Sigmoid colon (tissue), 7 donors: ENCODE data around the gene ZNF776. TPM values are rescaled to one million over a fixed set of nuclear protein-coding genes. Genes with fewer than 3 reads are reported as not detected.
A peak's percentile ranks its signal among the peaks of the same experiment; 100 is the strongest.
"Not testable (repeated sequence)": the region's sequence is repeated elsewhere in the genome, so short reads cannot be mapped to it uniquely, and the experiment has no call there.

Experiments used
- DNase-seq: peaks from one replicate; pipeline ENCODE4 v3.0.0-alpha.2; 2019
- H3K27ac ChIP-seq, 4 donors: fragments of 200-600 bp; sonication (generic); one replicate each; pipeline ENCODE4 v1.5.1; 2016 to 2019; ENCODE audit warnings: mild to moderate bottlenecking in 1 of 4
- H3K27me3 ChIP-seq, 3 donors: fragments of 200-600 bp; sonication (generic); one replicate each; pipeline ENCODE4 v1.5.1; 2019; ENCODE audit warnings: mild to moderate bottlenecking in 1 of 3
- H3K36me3 ChIP-seq, 4 donors: fragments of 200-600 bp; sonication (generic); one replicate each; pipeline ENCODE4 v1.5.1; 2016 to 2019
- H3K4me1 ChIP-seq, 4 donors: fragments of 200-600 bp; sonication (generic); one replicate each; pipeline ENCODE4 v1.5.1; 2017 to 2019
- H3K4me3 ChIP-seq, 4 donors: fragments of 200-600 bp; sonication (generic); one replicate each; pipeline ENCODE4 v1.5.1; 2017 to 2019; ENCODE audit warnings: mild to moderate bottlenecking in 2 of 4, moderate library complexity in 1 of 4
- H3K9me3 ChIP-seq, 4 donors: fragments of 200-600 bp in 3 of 4; sonication (generic) in 3 of 4; one replicate each; pipeline versions ENCODE4 v1.5.1 to v1.6.1; 2013 to 2019
- CTCF ChIP-seq, 4 experiments: fragments of 450-650 bp in 3 of 4; fragments of 200-600 bp in 1 of 4; IDR thresholded peaks; one replicate each; pipeline ENCODE4 v1.5.1; 2016 to 2019; ENCODE audit warnings: antibody characterized with exemption in 4 of 4, mild to moderate bottlenecking in 3 of 4, moderate library complexity in 2 of 4
- EP300 ChIP-seq, 4 donors: sonication (generic); formaldehyde crosslinking; IDR thresholded peaks; one replicate each; pipeline ENCODE4 v1.6.1; 2017; ENCODE audit warnings: antibody characterized with exemption in 4 of 4
- POLR2A ChIP-seq, 2 donors: fragments of 450-650 bp; IDR thresholded peaks; one replicate each; pipeline ENCODE4 v1.6.1; 2016; ENCODE audit warnings: antibody characterized with exemption in 2 of 2, mild to moderate bottlenecking in 2 of 2, moderate library complexity in 2 of 2
- POLR2AphosphoS5 ChIP-seq, 4 donors: sonication (generic); formaldehyde crosslinking; IDR thresholded peaks; one replicate each; pipeline ENCODE4 v1.6.1; 2017; ENCODE audit warnings: antibody characterized with exemption in 4 of 4
- WGBS, 2 donors: extraction: QIAGEN DNeasy Blood & Tissue Kit; methylation state at CpG; one replicate each; pipeline ENCODE4 v1.1.7; 2013; 5-methylcytosine and 5-hydroxymethylcytosine counted together
- intact Hi-C: fragments of 100-400 bp; cut with DNase I; formaldehyde crosslinking; loops from one replicate; pipeline ENCODE4 v1.15.1; 2023
- polyA plus RNA-seq, 3 donors: library from polyadenylated mRNA; stranded (reverse); fragments of 200-250 nt; gene quantifications; one replicate each; pipeline ENCODE4 v1.2.3, GENCODE V29; 2013
- total RNA-seq, 4 donors: library from RNA; depleted of rRNA; stranded (reverse); fragments of >200 nt; gene quantifications; one replicate each; pipeline ENCODE4 v1.1.0, GENCODE V29; 2016
- donor health status: healthy with polysubstance abuse.
- donor health status: Bipolar disorder and iron deficiency.
- donor health status: healthy.

ZNF776 gene
- total and polyA plus RNA-seq, 7 donors, result 2.1 to 12.5 (median 8.3) TPM

GRCh38 chr19:57789288-57789687 is 42.7 kb downstream of the ZNF776 start:
- DNase-seq, result no peak
- H3K9me3 ChIP-seq, result peaks cover 6 to 12% (median 9%) of the 10 kb centered on the region in 4 donors
- no peak for TF ChIP-seq EP300 (IDR thresholded peaks at IDR 0.05)
- no peak for TF ChIP-seq CTCF (IDR thresholded peaks at IDR 0.05)
- TF ChIP-seq POLR2A (IDR thresholded peaks at IDR 0.05), result no peak
- no peak for TF ChIP-seq POLR2AphosphoS5 (IDR thresholded peaks at IDR 0.05)
- H3K36me3 ChIP-seq, result peaks cover 0 to 41% (median 9%) of the 10 kb centered on the region in 4 donors
- H3K27me3 ChIP-seq, result no peaks in the 10 kb centered on the region
- no peaks in the 10 kb centered on the region for H3K4me1 ChIP-seq
- no peak overlapping the region for H3K4me3 ChIP-seq
- intact Hi-C loops, result no loop called here
- H3K27ac ChIP-seq, result no peak overlapping the region
- 95 to 98% methylated on average over 4 of the region's 4 CpGs for WGBS, 2 donors

GRCh38 chr19:57796580-57796979 is 50.0 kb downstream of the ZNF776 start:
- H3K27me3 ChIP-seq, H3K4me3 ChIP-seq, H3K9me3 ChIP-seq, H3K27ac ChIP-seq, DNase-seq, intact Hi-C loops, H3K4me1 ChIP-seq: not testable (repeated sequence)
- peaks cover 4 to 34% (median 10%) of the 10 kb centered on the region in 4 donors for H3K36me3 ChIP-seq
- WGBS, 2 donors, result 91 to 97% methylated on average over 1 of the region's 1 CpG

GRCh38 chr19:57800696-57801095 is 54.1 kb downstream of the ZNF776 start:
- DNase-seq, result no peak
- no peak overlapping the region for H3K27ac ChIP-seq
- 77 to 93% methylated on average over 5 of the region's 5 CpGs for WGBS, 2 donors
- TF ChIP-seq EP300 (IDR thresholded peaks at IDR 0.05) (no peak), POLR2A (IDR thresholded peaks at IDR 0.05) (no peak), CTCF (IDR thresholded peaks at IDR 0.05) (no peak), POLR2AphosphoS5 (IDR thresholded peaks at IDR 0.05) (no peak)
- intact Hi-C loops, result no loop called here
- H3K4me1 ChIP-seq, result peaks cover 0 to 22% (median 15%) of the 10 kb centered on the region in 4 donors
- no peaks in the 10 kb centered on the region for H3K9me3 ChIP-seq
- no peak overlapping the region for H3K4me3 ChIP-seq
- peaks cover 0 to 4% (median 3%) of the 10 kb centered on the region in 4 donors for H3K36me3 ChIP-seq
- no peaks in the 10 kb centered on the region for H3K27me3 ChIP-seq

- no peaks in the 10 kb centered on the region for H3K9me3 ChIP-seq
- WGBS, 2 donors, result 67 to 83% methylated on average over 4 of the region's 4 CpGs
Observed at GRCh38 chr19:57802269-57802668, 55.7 kb downstream of the ZNF776 start.

GRCh38 chr19:57803265-57803593 is 56.6 kb downstream of the ZNF776 start:
- 5 to 13% methylated on average over 6 of the region's 6 CpGs for WGBS, 2 donors
- H3K36me3 ChIP-seq, result peaks cover 0 to 16% (median under 1%) of the 10 kb centered on the region in 4 donors
- DNase-seq, result no peak
- no peak for TF ChIP-seq EP300 (IDR thresholded peaks at IDR 0.05)
- TF ChIP-seq POLR2AphosphoS5 (IDR thresholded peaks at IDR 0.05), result no peak
- TF ChIP-seq POLR2A (IDR thresholded peaks at IDR 0.05), result no peak
- no peak for TF ChIP-seq CTCF (IDR thresholded peaks at IDR 0.05)
- H3K27me3 ChIP-seq, result no peaks in the 10 kb centered on the region
- H3K4me3 ChIP-seq, result peak overlapping the region; percentile 42 to 66 (median 54)
- H3K4me1 ChIP-seq, result peaks cover 0 to 22% (median 15%) of the 10 kb centered on the region in 4 donors
- H3K9me3 ChIP-seq, result no peaks in the 10 kb centered on the region
- intact Hi-C loops, result no loop called here
- peak overlapping the region; percentile 69 to 86 (median 81) for H3K27ac ChIP-seq

More at GRCh38 chr19:57802269-57802668, 55.7 kb downstream of the ZNF776 start:
- no peak for DNase-seq
- Histone ChIP-seq H3K4me3 (no peak overlapping the region), H3K27ac (no peak overlapping the region), H3K27me3 (no peaks in the 10 kb centered on the region), H3K36me3 (peaks cover 0 to 7% (median 0%) of the 10 kb centered on the region in 4 donors), H3K4me1 (peaks cover 0 to 22% (median 15%) of the 10 kb centered on the region in 4 donors)
- intact Hi-C loops, result no loop called here
- no peak for TF ChIP-seq CTCF (IDR thresholded peaks at IDR 0.05)
- no peak for TF ChIP-seq POLR2AphosphoS5 (IDR thresholded peaks at IDR 0.05)
- no peak for TF ChIP-seq EP300 (IDR thresholded peaks at IDR 0.05)
